ENCODE measurements around the gene SLC25A27. TPM values are rescaled to one million over a fixed set of nuclear protein-coding genes. Genes with fewer than 3 reads are reported as not detected.

Gene SLC25A27
- polyA plus RNA-seq, 3 donors: 0.34 to 1.7 TPM; not detected in 1

- H3K4me1 ChIP-seq (ENCODE audit: control insufficient read depth in 1 of 2, insufficient read depth in 2 of 2, low read length in 2 of 2): peaks cover 5 to 6% of the 10 kb centered on the region in 2 donors
- peak overlapping the region; percentile 15 for H2AFZ ChIP-seq (ENCODE audit: insufficient read depth, low read depth, low read length, poor library complexity, severe bottlenecking)
- Mint-ChIP-seq H3K9me3 (peaks cover 3 to 7% (median 4%) of the 10 kb centered on the region in 7 donors), H3K4me1 (peaks cover 11% of the 10 kb centered on the region), H3K27ac (no peak overlapping the region), H3K27me3 (ENCODE audit: low read depth in 3 of 3) (peaks cover 0 to 4% (median 2%) of the 10 kb centered on the region in 3 donors), H3K4me3 (peak overlapping the region in 1 of 2 donors; percentile 9), H3K36me3 (peaks cover 30 to 44% of the 10 kb centered on the region in 2 donors)
- H3K9me3 ChIP-seq (replicated peaks in 1 of 2; ENCODE audit: control insufficient read depth in 1 of 2, insufficient read depth in 1 of 2, low read length in 2 of 2): no peaks in the 10 kb centered on the region
- H3K27me3 ChIP-seq (ENCODE audit: control insufficient read depth in 2 of 2, insufficient read depth in 2 of 2, low read length in 2 of 2): peaks cover 2 to 13% of the 10 kb centered on the region in 2 donors
- H4K20me1 ChIP-seq (ENCODE audit: insufficient read depth, low read length): no peaks in the 10 kb centered on the region
- peak; percentile 69 for TF ChIP-seq CTCF (IDR thresholded peaks at IDR 0.05)
- no CpG with 5 or more reads among the region's 3 CpGs for WGBS (ENCODE audit: insufficient coverage)
- intact Hi-C loops (cut with micrococcal nuclease): loop anchor here (2.0 kb wide), 1 partner anchor 76 kb away; no protein-coding TSS in a partner anchor
- DNase-seq: peak; percentile 48 to 78 (median 76)
- H3K4me2 ChIP-seq (replicated peaks; ENCODE audit: extremely low read depth, low read length, poor library complexity, severe bottlenecking): no peak overlapping the region
- H3K27ac ChIP-seq (ENCODE audit: low read depth in 1 of 2, low read length in 2 of 2): no peak overlapping the region
- H3K9ac ChIP-seq (ENCODE audit: insufficient read depth, low read length, poor library complexity, severe bottlenecking): no peak overlapping the region
- H3K4me3 ChIP-seq (replicated peaks in 1 of 3; ENCODE audit: low read depth in 2 of 3, low read length in 3 of 3): no peak overlapping the region
- H3K36me3 ChIP-seq (replicated peaks in 1 of 2; ENCODE audit: control insufficient read depth in 1 of 2, insufficient read depth in 2 of 2, low read length in 2 of 2): peaks cover 16 to 23% of the 10 kb centered on the region in 2 donors
- no peaks in the 10 kb centered on the region for H3K79me2 ChIP-seq (ENCODE audit: insufficient read depth, low read length)
Observed at GRCh38 chr6:46704562-46704961, 51.8 kb downstream of the SLC25A27 start.

- no peak for TF ChIP-seq CTCF (IDR thresholded peaks at IDR 0.05)
- DNase-seq: no peak
- peaks cover 24% of the 10 kb centered on the region for H3K4me1 Mint-ChIP-seq
- 50% methylated on average over 1 of the region's 2 CpGs for WGBS (ENCODE audit: insufficient coverage)
- no peak overlapping the region for H3K9ac ChIP-seq (ENCODE audit: insufficient read depth, low read length, poor library complexity, severe bottlenecking)
- no peak overlapping the region for H3K4me3 Mint-ChIP-seq
- peaks cover 0 to 3% (median 2%) of the 10 kb centered on the region in 3 donors for H3K27me3 Mint-ChIP-seq (ENCODE audit: low read depth in 3 of 3)
- peaks cover 20 to 31% of the 10 kb centered on the region in 2 donors for H3K36me3 ChIP-seq (replicated peaks in 1 of 2; ENCODE audit: control insufficient read depth in 1 of 2, insufficient read depth in 2 of 2, low read length in 2 of 2)
- H3K4me3 ChIP-seq (replicated peaks in 1 of 3; ENCODE audit: low read depth in 2 of 3, low read length in 3 of 3): no peak overlapping the region
- peaks cover 2 to 13% of the 10 kb centered on the region in 2 donors for H3K27me3 ChIP-seq (ENCODE audit: control insufficient read depth in 2 of 2, insufficient read depth in 2 of 2, low read length in 2 of 2)
- H3K27ac ChIP-seq (ENCODE audit: low read depth in 1 of 2, low read length in 2 of 2): no peak overlapping the region
- no peaks in the 10 kb centered on the region for H3K79me2 ChIP-seq (ENCODE audit: insufficient read depth, low read length)
- H3K4me1 ChIP-seq (ENCODE audit: control insufficient read depth in 1 of 2, insufficient read depth in 2 of 2, low read length in 2 of 2): peaks cover 18 to 20% of the 10 kb centered on the region in 2 donors
- intact Hi-C loops (cut with micrococcal nuclease): no loop called here
- no peaks in the 10 kb centered on the region for H4K20me1 ChIP-seq (ENCODE audit: insufficient read depth, low read length)
- peaks cover 3 to 7% (median 6%) of the 10 kb centered on the region in 7 donors for H3K9me3 Mint-ChIP-seq
- no peak overlapping the region for H3K27ac Mint-ChIP-seq
- no peak overlapping the region for H3K4me2 ChIP-seq (replicated peaks; ENCODE audit: extremely low read depth, low read length, poor library complexity, severe bottlenecking)
- peaks cover 41 to 60% of the 10 kb centered on the region in 2 donors for H3K36me3 Mint-ChIP-seq
- no peak overlapping the region for H2AFZ ChIP-seq (ENCODE audit: insufficient read depth, low read depth, low read length, poor library complexity, severe bottlenecking)
- H3K9me3 ChIP-seq (replicated peaks in 1 of 2; ENCODE audit: control insufficient read depth in 1 of 2, insufficient read depth in 1 of 2, low read length in 2 of 2): no peaks in the 10 kb centered on the region
Observed at GRCh38 chr6:46706464-46706863, 53.7 kb downstream of the SLC25A27 start.

Measured in CD14-positive monocyte (primary cell).